SK-N-SH (cell line): ENCODE data around the gene CBFA2T3. TPM values are rescaled to one million over a fixed set of nuclear protein-coding genes. Genes with fewer than 3 reads are reported as not detected.

Experiments used
- CTCF ChIA-PET: fragments of 300-600, 350-600 bp; formaldehyde crosslinking; extraction: SDS; loops from one replicate; lab custom pipeline; 2021; lab: Yijun Ruan, JAX
- POLR2A ChIA-PET: fragments of 350-600 bp; sonication (Branson Sonifier 250); formaldehyde crosslinking; extraction: SDS; loops from one replicate; lab custom pipeline; 2020; ENCODE audit warnings: antibody characterized with exemption, inconsistent platforms; lab: Yijun Ruan, JAX
- DNase-seq: peaks from one replicate; pipeline ENCODE4 v3.0.0; 2012
- H2AFZ ChIP-seq: fragments of 200-600 bp; sonication (generic); 2 replicates; pipeline ENCODE4 v1.8.1; 2016; ENCODE audit warnings: antibody characterized with exemption, mild to moderate bottlenecking, low read depth
- H3F3A ChIP-seq: fragments of 200-600 bp; sonication (generic); replicated peaks from 2 replicates; pipeline ENCODE3; 2016; ENCODE audit warnings: antibody characterized with exemption, mild to moderate bottlenecking; ENCODE audit not compliant: insufficient read depth
- H3K27ac ChIP-seq, 2 experiments: fragments of 200-500 bp in 1 of 2; fragments of 200-600 bp in 1 of 2; sonication (Bioruptor generic) in 1 of 2; sonication (generic), shearing (Covaris generic) in 1 of 2; 2 replicates each; pipeline versions ENCODE4 v1.5.1 to v1.6.1; 2014 to 2016; ENCODE audit warnings: low read depth in 2 of 2, inconsistent platforms in 1 of 2, low read length in 1 of 2, mild to moderate bottlenecking in 1 of 2, mixed read lengths in 1 of 2
- H3K27me3 ChIP-seq: fragments of 200-600 bp; sonication (generic), shearing (Covaris generic); 2 replicates; pipeline ENCODE4 v1.6.1; 2016; ENCODE audit warnings: mixed run types; ENCODE audit not compliant: insufficient read depth
- H3K36me3 ChIP-seq, 2 experiments: fragments of 200-500 bp in 1 of 2; fragments of 200-600 bp in 1 of 2; sonication (Bioruptor generic) in 1 of 2; sonication (generic) in 1 of 2; replicated peaks in 1 of 2; 2 replicates each; pipeline versions ENCODE3 to v1.5.1; 2014 to 2016; ENCODE audit warnings: low read length in 1 of 2, mild to moderate bottlenecking in 1 of 2; ENCODE audit not compliant: insufficient read depth in 2 of 2, control insufficient read depth in 1 of 2
- H3K4me1 ChIP-seq, 2 experiments: fragments of 200-500 bp in 1 of 2; fragments of 200-600 bp in 1 of 2; sonication (Bioruptor generic) in 1 of 2; sonication (generic), shearing (Covaris generic) in 1 of 2; 2 replicates each; pipeline versions ENCODE4 v1.5.1 to v1.6.1; 2014 to 2016; ENCODE audit warnings: low read depth in 1 of 2, low read length in 1 of 2, mixed run types in 1 of 2; ENCODE audit not compliant: insufficient read depth in 2 of 2, control insufficient read depth in 1 of 2
- H3K4me2 ChIP-seq: fragments of 200-600 bp; sonication (generic), shearing (Covaris generic); 2 replicates; pipeline ENCODE4 v1.6.1; 2017; ENCODE audit warnings: mixed run types
- H3K4me3 ChIP-seq, 2 experiments: fragments of 200-500 bp in 1 of 2; fragments of 200-600 bp in 1 of 2; sonication (Bioruptor generic) in 1 of 2; sonication (generic), shearing (Covaris generic) in 1 of 2; 2 replicates each; pipeline versions ENCODE4 v1.5.1 to v1.8.1; 2014 to 2016; ENCODE audit warnings: low read depth in 2 of 2, inconsistent platforms in 1 of 2, low read length in 1 of 2, mild to moderate bottlenecking in 1 of 2, mixed read lengths in 1 of 2, moderate library complexity in 1 of 2
- H3K79me2 ChIP-seq: fragments of 200-600 bp; sonication (generic); 2 replicates; pipeline ENCODE4 v1.8.1; 2017; ENCODE audit warnings: mild to moderate bottlenecking; ENCODE audit not compliant: insufficient read depth
- H3K9ac ChIP-seq: fragments of 200-600 bp; sonication (generic); 2 replicates; pipeline ENCODE4 v1.6.1; 2017; ENCODE audit warnings: mixed run types
- H3K9me2 ChIP-seq: fragments of 200-600 bp; sonication (generic); 2 replicates; pipeline ENCODE4 v1.6.1; 2017; ENCODE audit warnings: mixed run types
- H3K9me3 ChIP-seq: fragments of 200-600 bp; sonication (generic); 2 replicates; pipeline ENCODE4 v1.6.1; 2017; ENCODE audit warnings: mixed run types, mild to moderate bottlenecking, moderate library complexity
- H4K20me1 ChIP-seq: fragments of 200-600 bp; sonication (generic); 2 replicates; pipeline ENCODE4 v1.6.1; 2017; ENCODE audit warnings: mild to moderate bottlenecking, mixed run types; ENCODE audit not compliant: insufficient read depth
- ELF1 ChIP-seq: IDR thresholded peaks from 2 replicates; pipeline ENCODE4 v1.4.0; 2012
- EP300 ChIP-seq, 2 experiments: IDR thresholded peaks; 2 replicates each; pipeline versions ENCODE4 v1.4.0 to v1.6.1; 2012; ENCODE audit warnings: borderline replicate concordance in 1 of 2, low read depth in 1 of 2, low read length in 1 of 2
- FOXJ3 ChIP-seq: sonication (generic); formaldehyde crosslinking; IDR thresholded peaks from 2 replicates; pipeline ENCODE4 v1.5.1; 2020; ENCODE audit warnings: mild to moderate bottlenecking, missing genetic modification reagents
- FOXM1 ChIP-seq: IDR thresholded peaks from 2 replicates; pipeline ENCODE4 v1.4.0; 2012; ENCODE audit warnings: low read depth, mild to moderate bottlenecking
- MAX ChIP-seq: IDR thresholded peaks from 2 replicates; pipeline ENCODE4 v1.4.0; 2012; ENCODE audit warnings: low read depth
- RCOR1 ChIP-seq: fragments of 150-350 bp; IDR thresholded peaks from 2 replicates; pipeline ENCODE4 v1.6.1; 2017; ENCODE audit warnings: antibody characterized with exemption, low read length
- REST ChIP-seq: IDR thresholded peaks from 2 replicates; pipeline ENCODE4 v1.6.1; 2012; ENCODE audit warnings: mild to moderate bottlenecking, low read depth, low read length, moderate library complexity
- SMC3 ChIP-seq: IDR thresholded peaks from 2 replicates; pipeline ENCODE4 v1.6.1; 2012; ENCODE audit warnings: low read depth, low read length, improper control_type of control experiment
- TCF12 ChIP-seq: IDR thresholded peaks from 2 replicates; pipeline ENCODE4 v1.4.0; 2012
- USF2 ChIP-seq: fragments of 150-350 bp; IDR thresholded peaks from 2 replicates; pipeline ENCODE4 v1.6.1; 2017; ENCODE audit warnings: antibody characterized with exemption, low read length, low read depth, borderline replicate concordance
- YY1 ChIP-seq: IDR thresholded peaks from 2 replicates; pipeline ENCODE4 v1.4.0; 2012; ENCODE audit warnings: low read depth, mild to moderate bottlenecking
- WGBS: methylation state at CpG from one replicate; pipeline ENCODE4 v1.1.6; 2017; ENCODE audit warnings: low lambda C conversion rate; 5-methylcytosine and 5-hydroxymethylcytosine counted together
- polyA plus RNA-seq, 3 experiments: library from polyadenylated mRNA; depleted of rRNA; stranded (reverse); fragments of >200 nt; gene quantifications; 2 replicates each; pipeline ENCODE4 v1.2.3, GENCODE V29; 2012

The CBFA2T3 gene
- polyA plus RNA-seq, 1 of the 3 experiments (the other 2 are of a cell fraction): not detected

GRCh38 chr16:88851616-88852015, 125.4 kb downstream of the CBFA2T3 start:
- Histone ChIP-seq H4K20me1 (0 out of 2 replicates have a peak, but pooled peaks cover 7% of the 10 kb centered on the region), H2AFZ (no peak overlapping the region), H3K27me3 (no peaks in the 10 kb centered on the region), H3K4me3 (no peak overlapping the region), H3K27ac (no peak overlapping the region), H3K9me2 (no peaks in the 10 kb centered on the region), H3K4me2 (no peak overlapping the region), H3K4me1 (peaks cover 0 to 7% of the 10 kb centered on the region in 2 experiments; a peak in 1 of 4 replicates), H3K36me3 (peaks cover 0 to 7% of the 10 kb centered on the region in 2 experiments), H3K9ac (no peak overlapping the region), H3K79me2 (peaks cover 11% of the 10 kb centered on the region), H3K9me3 (no peaks in the 10 kb centered on the region), H3F3A (peaks cover 12% of the 10 kb centered on the region)
- no peak for DNase-seq
- WGBS: 94% methylated on average over 8 of the region's 19 CpGs
- TF ChIP-seq TCF12: no peak
- TF ChIP-seq RCOR1: no peak
- TF ChIP-seq EP300 (IDR thresholded peaks at IDR 0.05; ENCODE audit: borderline replicate concordance in 1 of 2, low read depth in 1 of 2, low read length in 1 of 2): no peak
- TF ChIP-seq USF2: no peak
- POLR2A ChIA-PET: no interaction called here
- CTCF ChIA-PET: interaction anchor here (1.2 kb wide), 1 partner anchor 32 kb away, joined by 3 read pairs; no protein-coding TSS in a partner anchor

- 89% methylated on average over 10 of the region's 33 CpGs for WGBS
- Histone ChIP-seq H3K27ac (no peak overlapping the region), H3K36me3 (peaks cover 0 to 7% of the 10 kb centered on the region in 2 experiments), H3K4me2 (no peak overlapping the region), H3K9me2 (no peaks in the 10 kb centered on the region), H3F3A (peaks cover 8% of the 10 kb centered on the region), H3K27me3 (no peaks in the 10 kb centered on the region), H3K9ac (no peak overlapping the region), H3K79me2 (peaks cover 6% of the 10 kb centered on the region), H2AFZ (no peak overlapping the region), H3K4me1 (peaks cover 0 to 2% of the 10 kb centered on the region in 2 experiments; a peak in 1 of 4 replicates), H3K4me3 (no peak overlapping the region), H4K20me1 (0 out of 2 replicates have a peak, but pooled peaks cover 5% of the 10 kb centered on the region), H3K9me3 (no peaks in the 10 kb centered on the region)
- DNase-seq: no peak
- TF ChIP-seq FOXJ3 (CRISPR knock-in tag): no peak
- TF ChIP-seq FOXM1: no peak
- no peak for TF ChIP-seq YY1
- TF ChIP-seq SMC3: no peak
- TF ChIP-seq USF2: no peak
- TF ChIP-seq MAX: no peak
- no peak for TF ChIP-seq REST
- TF ChIP-seq ELF1: no peak
- CTCF ChIA-PET: interaction anchor here (0.9 to 1.2 kb wide), 2 partner anchors 15 to 35 kb away, joined by 3 read pairs; no protein-coding TSS in a partner anchor
- POLR2A ChIA-PET: no interaction called here
Measured at GRCh38 chr16:88850531-88851199, 126.3 kb downstream of the CBFA2T3 start.
